RWPE2 (cell line): Measurements from ENCODE around the gene NATD1.
A peak's percentile ranks its signal among the peaks of the same experiment; 100 is the strongest.

Experiments used
- ATAC-seq: fragments of 200-7000 bp; cut with Tn5 transposase; 3 replicates; pipeline ENCODE4 v1.9.1; 2021; ENCODE audit warnings: low read depth
- DNase-seq: peaks from one replicate; pipeline ENCODE4 v3.0.0-alpha.2; 2020; ENCODE audit warnings: low spot score
- H3K27ac ChIP-seq: fragments of 450-650 bp; 2 replicates; pipeline ENCODE4 v1.5.1; 2017; ENCODE audit warnings: mild to moderate bottlenecking; ENCODE audit not compliant: poor library complexity, severe bottlenecking
- H3K27me3 ChIP-seq: fragments of 250-450 bp; sonication (Bioruptor Pico); 2 replicates; pipeline ENCODE4 v1.5.1; 2021; ENCODE audit warnings: mild to moderate bottlenecking, moderate library complexity; ENCODE audit not compliant: insufficient read depth, poor library complexity, severe bottlenecking
- H3K36me3 ChIP-seq: fragments of 250-450 bp; sonication (Bioruptor Pico); 2 replicates; pipeline ENCODE4 v1.5.1; 2020; ENCODE audit warnings: low read depth, mild to moderate bottlenecking, moderate library complexity
- H3K4me1 ChIP-seq: fragments of 250-450 bp; sonication (Bioruptor Pico); 2 replicates; pipeline ENCODE4 v1.5.1; 2021; ENCODE audit warnings: mild to moderate bottlenecking, moderate library complexity; ENCODE audit not compliant: insufficient read depth, poor library complexity, severe bottlenecking
- H3K4me3 ChIP-seq: fragments of 250-450 bp; sonication (Bioruptor Pico); 2 replicates; pipeline ENCODE4 v1.5.1; 2021; ENCODE audit warnings: mild to moderate bottlenecking, moderate library complexity; ENCODE audit not compliant: severe bottlenecking
- H3K9me3 ChIP-seq: fragments of 250-450 bp; sonication (Bioruptor Pico); 2 replicates; pipeline ENCODE4 v1.5.1; 2021; ENCODE audit warnings: mild to moderate bottlenecking, moderate library complexity; ENCODE audit not compliant: severe bottlenecking
- TF ChIP-seq, protein P1 (sequence below): fragments of 450-650 bp; IDR thresholded peaks from one replicate; pipeline ENCODE4 v1.5.1; 2017; ENCODE audit warnings: mild to moderate bottlenecking, moderate library complexity; ENCODE audit not compliant: poor library complexity, severe bottlenecking

The NATD1 gene

GRCh38 chr17:21289175-21289901 lies 36.1 kb upstream of the NATD1 start:
- TF ChIP-seq, protein P1, sequence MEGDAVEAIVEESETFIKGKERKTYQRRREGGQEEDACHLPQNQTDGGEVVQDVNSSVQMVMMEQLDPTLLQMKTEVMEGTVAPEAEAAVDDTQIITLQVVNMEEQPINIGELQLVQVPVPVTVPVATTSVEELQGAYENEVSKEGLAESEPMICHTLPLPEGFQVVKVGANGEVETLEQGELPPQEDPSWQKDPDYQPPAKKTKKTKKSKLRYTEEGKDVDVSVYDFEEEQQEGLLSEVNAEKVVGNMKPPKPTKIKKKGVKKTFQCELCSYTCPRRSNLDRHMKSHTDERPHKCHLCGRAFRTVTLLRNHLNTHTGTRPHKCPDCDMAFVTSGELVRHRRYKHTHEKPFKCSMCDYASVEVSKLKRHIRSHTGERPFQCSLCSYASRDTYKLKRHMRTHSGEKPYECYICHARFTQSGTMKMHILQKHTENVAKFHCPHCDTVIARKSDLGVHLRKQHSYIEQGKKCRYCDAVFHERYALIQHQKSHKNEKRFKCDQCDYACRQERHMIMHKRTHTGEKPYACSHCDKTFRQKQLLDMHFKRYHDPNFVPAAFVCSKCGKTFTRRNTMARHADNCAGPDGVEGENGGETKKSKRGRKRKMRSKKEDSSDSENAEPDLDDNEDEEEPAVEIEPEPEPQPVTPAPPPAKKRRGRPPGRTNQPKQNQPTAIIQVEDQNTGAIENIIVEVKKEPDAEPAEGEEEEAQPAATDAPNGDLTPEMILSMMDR, result no peak

GRCh38 chr17:21288571-21289017 lies 35.4 kb upstream of the NATD1 start:
- Histone ChIP-seq H3K4me1 (peaks cover 23% of the 10 kb centered on the region), H3K27me3 (no peaks in the 10 kb centered on the region), H3K36me3 (peaks cover 18% of the 10 kb centered on the region), H3K4me3 (peak overlapping the region; percentile 1), H3K9me3 (no peaks in the 10 kb centered on the region), H3K27ac (peak overlapping the region; percentile 93)
- DNase-seq (no peak), ATAC-seq (no peak)
- TF ChIP-seq, protein P1, result no peak

More at GRCh38 chr17:21289175-21289901, 36.1 kb upstream of the NATD1 start:
- no peak overlapping the region for H3K4me3 ChIP-seq
- DNase-seq (no peak), ATAC-seq (no peak)
- H3K36me3 ChIP-seq, result peaks cover 18% of the 10 kb centered on the region
- no peaks in the 10 kb centered on the region for H3K27me3 ChIP-seq
- no peaks in the 10 kb centered on the region for H3K9me3 ChIP-seq
- H3K4me1 ChIP-seq, result peaks cover 23% of the 10 kb centered on the region
- H3K27ac ChIP-seq, result peak overlapping the region; percentile 93

- H3K9me3 ChIP-seq, result no peaks in the 10 kb centered on the region
- peaks cover 23% of the 10 kb centered on the region for H3K4me1 ChIP-seq
- H3K4me3 ChIP-seq, result peak overlapping the region; percentile 1
- DNase-seq, result peak; percentile 97
- TF ChIP-seq, protein P1, result no peak
- peak overlapping the region; percentile 93 for H3K27ac ChIP-seq
- H3K36me3 ChIP-seq, result peaks cover 18% of the 10 kb centered on the region
- peak; percentile 51 for ATAC-seq
- no peaks in the 10 kb centered on the region for H3K27me3 ChIP-seq
These were observed 34.7 kb upstream of the NATD1 start for GRCh38 chr17:21287703-21288449.

GRCh38 chr17:21286909-21287702 lies 33.9 kb upstream of the NATD1 start:
- H3K4me3 ChIP-seq, result peak overlapping the region; percentile 59
- no peaks in the 10 kb centered on the region for H3K27me3 ChIP-seq
- peaks cover 28% of the 10 kb centered on the region for H3K4me1 ChIP-seq
- ATAC-seq (peak; percentile 24), DNase-seq (peak; percentile 82)
- H3K27ac ChIP-seq, result peak overlapping the region; percentile 93
- H3K36me3 ChIP-seq, result peaks cover 14% of the 10 kb centered on the region
- TF ChIP-seq, protein P1, result no peak
- H3K9me3 ChIP-seq, result no peaks in the 10 kb centered on the region
